HPDE6-E6E7 (cell line): Measurements from ENCODE around the gene TSEN2.
"Not testable (repeated sequence)": the region's sequence is repeated elsewhere in the genome, so short reads cannot be mapped to it uniquely, and the experiment has no call there.

Experiments used
- DNase-seq: peaks from one replicate; pipeline ENCODE4 v3.0.0; 2011; ENCODE audit warnings: missing footprints; ENCODE audit errors: extremely low spot score

Gene TSEN2

GRCh38 chr3:12503126-12503957 is 19.1 kb downstream of the TSEN2 start:
- DNase-seq, result no peak

- DNase-seq, result no peak
These were observed 22.0 kb downstream of the TSEN2 start for GRCh38 chr3:12506201-12506709.

GRCh38 chr3:12507591-12508281 is 23.5 kb downstream of the TSEN2 start:
- no peak for DNase-seq

- peak; percentile 19 for DNase-seq
These were observed 24.0 kb downstream of the TSEN2 start for GRCh38 chr3:12508291-12508700.

GRCh38 chr3:12509466-12509865 is 25.2 kb downstream of the TSEN2 start:
- DNase-seq, result no peak

- DNase-seq, result no peak
These were observed 28.3 kb downstream of the TSEN2 start for GRCh38 chr3:12512534-12513118.

- no peak for DNase-seq
These were observed 29.6 kb downstream of the TSEN2 start for GRCh38 chr3:12513694-12514446.

- no peak for DNase-seq
These were observed 31.4 kb downstream of the TSEN2 start for GRCh38 chr3:12515631-12516030.

GRCh38 chr3:12516873-12517272 is 32.6 kb downstream of the TSEN2 start:
- no peak for DNase-seq

- DNase-seq, result no peak
These were observed 34.2 kb downstream of the TSEN2 start for GRCh38 chr3:12518261-12519028.

- no peak for DNase-seq
These were observed 36.7 kb downstream of the TSEN2 start for GRCh38 chr3:12521010-12521409.

GRCh38 chr3:12522721-12523120 is 38.4 kb downstream of the TSEN2 start:
- no peak for DNase-seq

GRCh38 chr3:12527757-12528143 is 43.5 kb downstream of the TSEN2 start:
- no peak for DNase-seq

GRCh38 chr3:12532182-12532581 is 47.9 kb downstream of the TSEN2 start:
- no peak for DNase-seq

GRCh38 chr3:12536423-12536822 is 52.1 kb downstream of the TSEN2 start:
- DNase-seq, result no peak

GRCh38 chr3:12541625-12542024 is 57.3 kb downstream of the TSEN2 start:
- DNase-seq, result no peak

GRCh38 chr3:12543497-12543896 is 59.2 kb downstream of the TSEN2 start:
- DNase-seq, result not testable (repeated sequence)

GRCh38 chr3:12544652-12545472 is 60.6 kb downstream of the TSEN2 start:
- no peak for DNase-seq

- peak; percentile 56 for DNase-seq
These were observed 61.2 kb downstream of the TSEN2 start, which contains the start of gene MKRN2OS for GRCh38 chr3:12545473-12545791. TSS of gene MKRN2OS (minus strand) at chr3:12545499. CDS start at chr3:12545464, 35 bp downstream.
